ENCODE data around the gene PTBP1. TPM values are rescaled to one million over a fixed set of nuclear protein-coding genes. Genes with fewer than 3 reads are reported as not detected.

PTBP1 gene
- total and polyA plus RNA-seq, 9 of the 15 experiments (the other 6 are each of a cell fraction or from before 2014, with no cell fraction given), result 14.0 to 759 (median 234) TPM

DNA sequence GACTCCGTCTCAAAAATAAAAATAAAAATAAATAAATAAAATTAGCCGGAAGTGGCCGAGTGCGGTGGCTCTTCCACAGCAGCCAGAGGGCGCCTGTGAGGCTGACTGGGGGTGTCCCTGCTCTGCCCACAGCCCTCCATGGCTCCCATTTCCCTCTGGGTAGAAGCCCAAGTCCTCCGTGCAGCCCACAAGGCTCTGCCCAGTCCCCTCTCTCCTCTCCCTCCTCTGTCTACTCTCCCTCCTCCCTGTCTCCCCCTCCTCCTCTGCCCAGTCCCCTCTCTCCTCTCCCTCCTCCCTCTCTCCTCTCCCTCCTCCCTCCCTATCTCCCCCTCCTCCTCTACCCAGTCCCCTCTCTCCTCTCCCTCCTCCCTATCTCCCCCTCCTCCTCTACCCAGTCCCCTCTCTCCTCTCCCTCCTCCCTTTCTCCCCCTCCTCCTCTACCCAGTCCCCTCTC lies 25.9 kb upstream of the PTBP1 start (continued):
- peak; percentile 96 for TF ChIP-seq ZFP36 (IDR thresholded peaks at IDR 0.05; ENCODE audit: low read depth, low read length, partially characterized antibody)
- peak; percentile 41; the same call in 1 of the 2 replicates for TF ChIP-seq ZBTB7A (IDR thresholded peaks at IDR 0.05; ENCODE audit: borderline replicate concordance, control insufficient read depth, low read depth, low read length)
- peak; percentile 71 for TF ChIP-seq PCBP1 (IDR thresholded peaks at IDR 0.05; ENCODE audit: low read depth, low read length, poor library complexity, severe bottlenecking)
- TF ChIP-seq NFIX (CRISPR knock-in tag; IDR thresholded peaks at IDR 0.05; ENCODE audit: low read depth), result no peak
- TF ChIP-seq PCBP2 (IDR thresholded peaks at IDR 0.05; ENCODE audit: low read depth, low read length, poor library complexity, severe bottlenecking), result peak; percentile 91
- no peak for TF ChIP-seq NCOA6 (IDR thresholded peaks at IDR 0.05)
- TF ChIP-seq ETV1 (tag; conservative IDR thresholded peaks at IDR 0.05; ENCODE audit: low read depth), result peak; percentile 91
- no peak for TF ChIP-seq ZNF830 (CRISPR knock-in tag; IDR thresholded peaks at IDR 0.05)
- TF ChIP-seq ZNF175 (CRISPR knock-in tag; IDR thresholded peaks at IDR 0.05; ENCODE audit: low read depth), result 0 out of 2 replicates have a peak, but pooled peaks have one; percentile 36
- peak; percentile 74 for TF ChIP-seq CHD4 (IDR thresholded peaks at IDR 0.05; ENCODE audit: insufficient read depth, insufficient replicate concordance, low read depth, low read length, poor library complexity, severe bottlenecking)
- TF ChIP-seq RBBP5 (IDR thresholded peaks at IDR 0.05; ENCODE audit: borderline replicate concordance, insufficient read depth, low read length, poor library complexity, severe bottlenecking), result no peak
- TF ChIP-seq USF1 (CRISPR knock-in tag; IDR thresholded peaks at IDR 0.05), result no peak
- TF ChIP-seq PTBP1 (IDR thresholded peaks at IDR 0.05; ENCODE audit: low read depth, low read length), result peak; percentile 94
- TF ChIP-seq KDM1A (IDR thresholded peaks at IDR 0.05), result peak; percentile 12 to 69; a peak in 2 of 4 replicates
- peak; percentile 78 for TF ChIP-seq BCOR (IDR thresholded peaks at IDR 0.05)
- peak; percentile 74 for TF ChIP-seq GABPA (tag; conservative IDR thresholded peaks at IDR 0.05; ENCODE audit: low read depth)
- TF ChIP-seq, protein P1, sequence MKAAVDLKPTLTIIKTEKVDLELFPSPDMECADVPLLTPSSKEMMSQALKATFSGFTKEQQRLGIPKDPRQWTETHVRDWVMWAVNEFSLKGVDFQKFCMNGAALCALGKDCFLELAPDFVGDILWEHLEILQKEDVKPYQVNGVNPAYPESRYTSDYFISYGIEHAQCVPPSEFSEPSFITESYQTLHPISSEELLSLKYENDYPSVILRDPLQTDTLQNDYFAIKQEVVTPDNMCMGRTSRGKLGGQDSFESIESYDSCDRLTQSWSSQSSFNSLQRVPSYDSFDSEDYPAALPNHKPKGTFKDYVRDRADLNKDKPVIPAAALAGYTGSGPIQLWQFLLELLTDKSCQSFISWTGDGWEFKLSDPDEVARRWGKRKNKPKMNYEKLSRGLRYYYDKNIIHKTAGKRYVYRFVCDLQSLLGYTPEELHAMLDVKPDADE (conservative IDR thresholded peaks at IDR 0.05; ENCODE audit: control insufficient read depth, low read depth, low read length), result peak; percentile 47; the same call in 1 of the 2 replicates
- TF ChIP-seq, protein P2, sequence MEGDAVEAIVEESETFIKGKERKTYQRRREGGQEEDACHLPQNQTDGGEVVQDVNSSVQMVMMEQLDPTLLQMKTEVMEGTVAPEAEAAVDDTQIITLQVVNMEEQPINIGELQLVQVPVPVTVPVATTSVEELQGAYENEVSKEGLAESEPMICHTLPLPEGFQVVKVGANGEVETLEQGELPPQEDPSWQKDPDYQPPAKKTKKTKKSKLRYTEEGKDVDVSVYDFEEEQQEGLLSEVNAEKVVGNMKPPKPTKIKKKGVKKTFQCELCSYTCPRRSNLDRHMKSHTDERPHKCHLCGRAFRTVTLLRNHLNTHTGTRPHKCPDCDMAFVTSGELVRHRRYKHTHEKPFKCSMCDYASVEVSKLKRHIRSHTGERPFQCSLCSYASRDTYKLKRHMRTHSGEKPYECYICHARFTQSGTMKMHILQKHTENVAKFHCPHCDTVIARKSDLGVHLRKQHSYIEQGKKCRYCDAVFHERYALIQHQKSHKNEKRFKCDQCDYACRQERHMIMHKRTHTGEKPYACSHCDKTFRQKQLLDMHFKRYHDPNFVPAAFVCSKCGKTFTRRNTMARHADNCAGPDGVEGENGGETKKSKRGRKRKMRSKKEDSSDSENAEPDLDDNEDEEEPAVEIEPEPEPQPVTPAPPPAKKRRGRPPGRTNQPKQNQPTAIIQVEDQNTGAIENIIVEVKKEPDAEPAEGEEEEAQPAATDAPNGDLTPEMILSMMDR (IDR thresholded peaks at IDR 0.05 in 2 of 3, conservative IDR thresholded peaks at IDR 0.05 in 1 of 3; ENCODE audit: insufficient read depth in 2 of 3, low read depth in 1 of 3, low read length in 3 of 3), result peak; percentile 77 to 84 (median 83)
- no peak for TF ChIP-seq NRF1 (conservative IDR thresholded peaks at IDR 0.05 in 1 of 2, IDR thresholded peaks at IDR 0.05 in 1 of 2)

Measured in K562 (cell line).